Central memory CD8-positive, alpha-beta T cell (primary cell): ENCODE measurements around the gene SDHA.
A peak's percentile ranks its signal among the peaks of the same experiment; 100 is the strongest.
"Not testable (repeated sequence)": the region's sequence is repeated elsewhere in the genome, so short reads cannot be mapped to it uniquely, and the experiment has no call there.

ENCODE experiments used
- ATAC-seq: fragments of 150-1000 bp; cut with Tn5 transposase; replicated peaks from 2 replicates; pipeline ENCODE4 v1.10.0; 2022; ENCODE audit warnings: mild to moderate bottlenecking, moderate FRiP score, moderate number of reproducible peaks; ENCODE audit not compliant: poor library complexity, severe bottlenecking; ENCODE audit errors: extremely low read depth
- DNase-seq, 2 donors: peaks; one replicate each; pipeline ENCODE4 v3.0.0; 2021; ENCODE audit warnings: low spot score in 2 of 2
- H3K27ac Mint-ChIP-seq: one replicate; pipeline ENCODE4 v1.8.0; 2022; ENCODE audit warnings: low read depth, mild to moderate bottlenecking, moderate library complexity, mixed read lengths
- H3K27me3 Mint-ChIP-seq: one replicate; pipeline ENCODE4 v1.8.0; 2022; ENCODE audit warnings: mixed read lengths
- H3K36me3 Mint-ChIP-seq: one replicate; pipeline ENCODE4 v1.8.0; 2022; ENCODE audit warnings: mild to moderate bottlenecking, moderate library complexity, mixed read lengths; ENCODE audit not compliant: insufficient read depth
- H3K4me1 Mint-ChIP-seq: one replicate; pipeline ENCODE4 v1.8.0; 2022; ENCODE audit warnings: mixed read lengths
- H3K4me3 Mint-ChIP-seq: one replicate; pipeline ENCODE4 v1.8.0; 2022; ENCODE audit warnings: mild to moderate bottlenecking, moderate library complexity, mixed read lengths
- H3K9me3 Mint-ChIP-seq: one replicate; pipeline ENCODE4 v1.8.0; 2022; ENCODE audit warnings: mixed read lengths

The SDHA gene

DNA sequence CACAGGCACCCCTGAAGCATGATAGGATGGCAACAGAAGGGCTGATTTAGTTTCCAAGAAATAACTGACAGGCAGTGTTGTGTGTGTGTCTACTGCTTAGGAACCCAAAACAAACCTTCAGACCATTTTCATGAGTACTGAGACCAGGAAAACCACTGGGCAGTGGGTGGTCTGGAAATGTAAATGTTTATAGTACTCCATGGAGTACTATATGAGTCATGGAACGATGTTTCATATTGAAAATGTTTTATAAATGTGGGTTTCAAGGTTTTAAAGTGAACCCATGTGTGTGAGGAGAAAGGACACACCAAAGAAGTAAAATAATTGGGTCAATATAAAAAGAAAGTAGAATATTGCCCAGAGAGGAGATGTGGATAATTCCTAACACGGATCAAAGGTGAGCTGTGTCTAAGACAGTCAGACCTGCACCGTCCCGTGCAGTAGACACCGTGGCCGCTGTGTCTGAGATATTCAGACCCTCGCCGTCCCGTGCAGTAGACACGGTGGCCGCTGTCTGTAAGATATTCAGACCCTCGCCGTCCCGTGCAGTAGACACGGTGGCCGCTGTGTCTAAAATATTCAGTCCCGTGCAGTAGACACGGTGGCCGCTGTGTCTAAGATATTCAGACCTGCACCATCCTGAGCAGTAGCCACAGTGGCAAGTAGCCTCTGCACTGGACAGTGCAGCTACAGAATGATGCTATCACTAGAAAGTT lies 48.3 kb downstream of the SDHA start:
- H3K4me3 Mint-ChIP-seq, ATAC-seq, H3K27ac Mint-ChIP-seq, DNase-seq, H3K9me3 Mint-ChIP-seq, H3K27me3 Mint-ChIP-seq: not testable (repeated sequence)
- H3K4me1 Mint-ChIP-seq = peaks cover 12% of the 10 kb centered on the region
- peaks cover 20% of the 10 kb centered on the region for H3K36me3 Mint-ChIP-seq

DNA sequence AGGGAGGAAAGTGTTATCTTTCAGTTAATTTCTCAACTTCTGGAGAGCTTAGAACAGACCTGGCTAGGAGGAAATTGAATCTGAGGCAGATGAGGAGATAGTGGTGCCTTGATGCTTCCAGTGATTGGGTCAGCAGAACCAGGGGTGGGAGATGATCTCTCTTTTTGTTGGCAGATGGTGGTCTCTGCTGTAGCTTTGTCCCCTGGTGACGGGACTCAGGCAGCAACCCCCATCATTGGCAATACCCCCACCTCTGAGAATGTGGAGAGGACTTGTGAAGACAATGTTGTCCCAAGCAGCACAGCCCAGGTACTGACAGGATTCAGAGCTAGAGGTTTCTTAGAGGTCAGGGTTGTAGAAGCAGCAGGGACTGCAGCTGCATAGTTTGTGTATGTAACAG lies 49.6 kb downstream of the SDHA start:
- DNase-seq = no peak
- H3K9me3 Mint-ChIP-seq = no peaks in the 10 kb centered on the region
- H3K27me3 Mint-ChIP-seq = no peaks in the 10 kb centered on the region
- no peak overlapping the region for H3K27ac Mint-ChIP-seq
- no peak overlapping the region for H3K4me3 Mint-ChIP-seq
- no peak for ATAC-seq
- H3K36me3 Mint-ChIP-seq = peaks cover 24% of the 10 kb centered on the region
- peaks cover 14% of the 10 kb centered on the region for H3K4me1 Mint-ChIP-seq

DNA sequence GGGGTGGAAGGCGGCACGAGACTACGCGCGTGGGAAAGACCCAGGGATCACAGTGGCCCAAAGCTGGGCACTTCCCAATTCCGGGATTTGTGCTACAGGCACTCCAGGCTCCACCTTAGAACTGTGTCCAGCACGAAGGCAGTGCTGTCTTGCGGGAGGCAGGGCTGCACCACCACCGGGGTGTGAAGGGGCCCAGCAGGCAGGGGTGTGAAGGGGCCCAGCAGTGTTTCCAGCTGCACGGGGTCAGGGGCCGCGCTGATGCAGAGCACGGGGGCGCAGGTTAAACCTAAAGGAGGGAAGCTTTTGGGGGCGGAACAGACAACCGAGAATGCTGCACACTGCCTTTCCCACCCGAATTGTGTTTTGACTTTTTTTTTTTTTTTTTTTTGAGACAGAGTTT lies 52.2 kb downstream of the SDHA start:
- no peaks in the 10 kb centered on the region for H3K27me3 Mint-ChIP-seq
- no peak for DNase-seq
- peak overlapping the region; percentile 78 for H3K27ac Mint-ChIP-seq
- no peak for ATAC-seq
- peak overlapping the region; percentile 94 for H3K4me3 Mint-ChIP-seq
- H3K9me3 Mint-ChIP-seq = no peaks in the 10 kb centered on the region
- H3K36me3 Mint-ChIP-seq = peaks cover 29% of the 10 kb centered on the region
- peaks cover 27% of the 10 kb centered on the region for H3K4me1 Mint-ChIP-seq

DNA sequence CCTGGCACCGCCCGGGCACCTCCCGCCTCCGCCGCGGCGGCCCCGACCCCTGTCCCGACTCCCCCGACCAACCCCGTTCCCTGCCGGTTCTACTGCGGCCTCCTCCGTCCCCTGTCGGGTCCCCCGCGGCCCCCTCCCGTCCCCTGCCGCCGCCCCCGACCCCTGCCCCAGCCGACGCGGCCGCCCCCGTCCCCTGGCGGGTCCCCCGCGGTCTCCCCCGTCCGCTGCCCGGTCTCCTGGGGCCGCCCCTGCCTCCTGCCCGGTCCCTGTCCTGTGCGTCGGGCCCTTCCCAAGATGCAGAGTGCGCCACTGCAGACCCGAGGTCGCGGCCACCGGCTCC lies 53.7 kb downstream of the SDHA start:
- peak overlapping the region; percentile 92 for H3K27ac Mint-ChIP-seq
- H3K9me3 Mint-ChIP-seq, H3K27me3 Mint-ChIP-seq, DNase-seq: not testable (repeated sequence)
- H3K4me1 Mint-ChIP-seq = peaks cover 27% of the 10 kb centered on the region
- H3K4me3 Mint-ChIP-seq = peak overlapping the region; percentile 94
- peaks cover 33% of the 10 kb centered on the region for H3K36me3 Mint-ChIP-seq
- ATAC-seq = peak; percentile 1

DNA sequence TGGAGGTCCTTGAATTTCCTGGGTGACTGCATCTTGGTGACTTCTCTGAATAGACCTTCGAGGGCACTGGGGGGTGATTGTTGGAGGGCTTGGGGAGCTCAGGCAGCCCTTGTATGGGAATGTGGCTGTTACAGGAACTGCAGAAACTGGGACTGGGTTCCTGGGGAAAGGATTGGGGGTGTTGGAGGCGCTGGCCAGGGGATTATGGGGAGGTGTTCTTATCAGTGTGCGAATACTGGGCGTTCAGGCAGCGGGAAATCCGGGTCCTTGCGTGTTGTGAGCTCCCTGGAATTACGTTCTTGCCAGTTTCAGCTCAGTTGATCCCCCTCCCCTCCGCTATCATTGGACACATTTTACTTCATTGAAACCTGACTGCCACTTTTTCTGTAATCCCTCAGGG lies 55.0 kb downstream of the SDHA start:
- Mint-ChIP-seq H3K4me1 (peaks cover 27% of the 10 kb centered on the region), H3K27ac (peak overlapping the region; percentile 65), H3K4me3 (peak overlapping the region; percentile 94), H3K36me3 (peaks cover 33% of the 10 kb centered on the region)
- not testable (repeated sequence) for H3K27me3 Mint-ChIP-seq, ATAC-seq, DNase-seq, H3K9me3 Mint-ChIP-seq

DNA sequence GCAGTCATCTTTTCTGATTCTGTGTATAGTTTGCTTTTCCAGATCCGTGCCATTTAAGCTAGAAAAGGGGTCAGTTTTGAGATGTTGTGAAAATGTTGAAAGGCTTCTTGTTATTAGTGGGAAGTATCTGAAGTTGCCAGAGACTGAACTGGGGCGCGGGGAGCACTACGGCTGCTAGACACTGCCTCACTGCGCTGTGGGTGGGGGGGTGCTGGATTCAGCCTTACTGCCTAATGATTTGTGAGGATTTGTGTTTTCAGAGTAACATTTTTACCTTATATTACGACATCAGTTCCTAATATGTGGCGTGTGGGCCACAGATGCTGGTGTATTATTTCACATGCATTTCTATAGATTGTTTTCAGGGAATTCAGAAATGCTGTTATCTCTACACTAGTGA lies 55.4 kb downstream of the SDHA start:
- peaks cover 30% of the 10 kb centered on the region for H3K4me1 Mint-ChIP-seq
- H3K4me3 Mint-ChIP-seq = peak overlapping the region; percentile 94
- DNase-seq, ATAC-seq, H3K27me3 Mint-ChIP-seq, H3K9me3 Mint-ChIP-seq: not testable (repeated sequence)
- H3K36me3 Mint-ChIP-seq = peaks cover 34% of the 10 kb centered on the region
- peak overlapping the region; percentile 65 for H3K27ac Mint-ChIP-seq

DNA sequence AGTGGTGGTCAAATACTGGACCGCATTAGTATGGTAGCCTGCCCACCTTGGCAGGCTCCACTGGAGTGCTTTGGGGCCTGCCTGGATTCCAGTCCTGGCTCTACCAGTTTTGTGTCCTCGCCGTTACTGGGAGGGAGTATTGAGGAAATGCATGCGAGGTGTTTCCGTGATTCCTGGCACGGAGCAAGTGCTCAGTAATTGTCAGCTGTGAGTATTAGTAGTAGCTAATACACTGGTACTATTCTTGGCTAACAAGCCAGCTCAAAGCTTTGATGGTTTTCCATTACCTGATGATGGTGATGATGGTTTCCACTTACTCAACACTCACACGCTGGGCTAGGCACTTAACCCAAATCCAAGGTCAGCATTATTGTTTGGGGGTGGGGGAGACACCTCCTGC lies 56.2 kb downstream of the SDHA start:
- H3K4me3 Mint-ChIP-seq, H3K9me3 Mint-ChIP-seq, H3K27ac Mint-ChIP-seq, H3K27me3 Mint-ChIP-seq, ATAC-seq, DNase-seq: not testable (repeated sequence)
- H3K36me3 Mint-ChIP-seq = peaks cover 38% of the 10 kb centered on the region
- peaks cover 35% of the 10 kb centered on the region for H3K4me1 Mint-ChIP-seq

DNA sequence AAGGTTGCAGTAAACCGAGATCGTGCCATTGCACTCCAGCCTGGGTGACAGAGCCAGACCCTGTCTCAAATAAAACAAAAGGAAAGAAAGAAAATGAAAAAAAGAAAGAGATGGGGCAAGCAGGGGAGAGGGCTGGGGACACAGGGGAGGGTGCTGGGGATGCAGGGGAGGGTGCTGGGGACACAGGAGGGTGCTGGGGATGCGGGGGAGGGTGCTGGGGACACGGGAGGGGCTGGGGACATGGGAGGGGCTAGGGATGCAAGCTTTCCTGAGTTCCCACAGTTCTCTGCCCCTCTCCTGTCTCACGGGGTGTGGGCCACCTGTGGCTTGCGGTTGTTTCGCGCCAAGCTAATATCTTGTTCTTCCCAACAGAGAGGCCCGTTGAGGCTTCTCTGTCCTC lies 60.5 kb downstream of the SDHA start:
- peaks cover 26% of the 10 kb centered on the region for H3K36me3 Mint-ChIP-seq
- peaks cover 54% of the 10 kb centered on the region for H3K4me1 Mint-ChIP-seq
- H3K27ac Mint-ChIP-seq = no peak overlapping the region
- DNase-seq (no peak), ATAC-seq (no peak)
- no peaks in the 10 kb centered on the region for H3K27me3 Mint-ChIP-seq
- no peak overlapping the region for H3K4me3 Mint-ChIP-seq
- H3K9me3 Mint-ChIP-seq = no peaks in the 10 kb centered on the region

DNA sequence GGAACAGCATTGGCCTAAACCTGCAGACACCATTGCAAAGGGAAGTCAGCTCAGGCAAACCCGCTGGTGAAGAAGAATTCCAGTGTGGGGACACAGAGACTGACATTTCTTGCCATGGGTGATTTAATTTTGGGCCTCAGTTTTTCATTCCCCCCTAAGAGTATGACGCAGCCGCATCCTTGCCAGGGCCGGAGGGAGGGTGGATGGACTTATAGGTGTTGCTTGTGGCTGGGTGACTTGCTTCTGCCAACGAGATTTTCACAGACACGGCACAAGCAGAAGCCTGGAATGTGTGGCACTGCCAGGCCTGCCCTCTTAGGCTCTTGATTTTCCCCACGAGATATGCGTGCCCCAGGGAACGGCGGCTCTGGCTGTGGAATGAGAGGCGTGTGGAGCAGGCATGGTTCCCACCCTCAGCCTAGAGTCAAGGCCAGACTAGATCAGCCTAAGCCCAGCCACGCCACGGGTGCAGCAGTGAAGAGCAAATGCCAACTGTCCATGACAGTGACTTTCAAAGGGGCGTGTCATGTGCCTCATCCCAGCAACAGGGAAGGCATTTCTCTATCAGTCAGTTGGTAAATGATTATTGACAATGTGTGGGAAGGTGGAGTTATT lies 61.0 kb downstream of the SDHA start:
- Mint-ChIP-seq H3K4me1 (peaks cover 56% of the 10 kb centered on the region), H3K27ac (peak overlapping the region; percentile 20), H3K36me3 (peaks cover 23% of the 10 kb centered on the region)
- DNase-seq, ATAC-seq, H3K27me3 Mint-ChIP-seq, H3K9me3 Mint-ChIP-seq, H3K4me3 Mint-ChIP-seq: not testable (repeated sequence)

DNA sequence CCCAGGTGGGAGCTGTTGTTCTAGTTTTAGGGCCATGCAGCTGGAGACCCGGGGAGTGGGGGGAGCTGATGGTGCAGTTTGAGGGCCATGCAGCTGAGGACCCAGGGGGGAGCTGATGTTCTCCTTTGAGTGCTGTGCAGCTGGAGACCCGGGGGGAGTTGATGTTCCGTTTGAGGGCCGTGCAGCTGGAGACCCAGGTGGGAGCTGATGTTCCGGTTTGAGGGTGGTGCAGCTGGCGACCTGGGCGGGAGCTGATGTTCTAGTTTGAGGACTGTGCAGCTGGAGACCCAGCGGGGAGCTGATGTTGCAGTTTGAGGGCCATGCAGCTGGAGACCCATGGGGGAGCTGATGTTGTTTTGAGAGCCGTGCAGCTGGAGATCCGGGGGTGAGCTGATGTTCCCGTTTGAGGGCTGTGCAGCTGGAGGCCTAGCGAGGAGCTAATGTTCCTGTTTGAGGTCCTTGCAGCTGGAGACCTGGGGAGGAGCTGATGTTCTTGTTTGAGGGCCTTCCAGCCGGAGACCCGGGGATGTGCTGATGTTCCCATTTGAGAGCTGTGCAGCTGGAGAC lies 68.0 kb downstream of the SDHA start:
- Mint-ChIP-seq H3K4me1 (peaks cover 56% of the 10 kb centered on the region), H3K9me3 (no peaks in the 10 kb centered on the region), H3K27ac (peak overlapping the region; percentile 26), H3K4me3 (no peak overlapping the region), H3K36me3 (peaks cover 19% of the 10 kb centered on the region), H3K27me3 (no peaks in the 10 kb centered on the region)
- no peak for ATAC-seq
- no peak for DNase-seq

DNA sequence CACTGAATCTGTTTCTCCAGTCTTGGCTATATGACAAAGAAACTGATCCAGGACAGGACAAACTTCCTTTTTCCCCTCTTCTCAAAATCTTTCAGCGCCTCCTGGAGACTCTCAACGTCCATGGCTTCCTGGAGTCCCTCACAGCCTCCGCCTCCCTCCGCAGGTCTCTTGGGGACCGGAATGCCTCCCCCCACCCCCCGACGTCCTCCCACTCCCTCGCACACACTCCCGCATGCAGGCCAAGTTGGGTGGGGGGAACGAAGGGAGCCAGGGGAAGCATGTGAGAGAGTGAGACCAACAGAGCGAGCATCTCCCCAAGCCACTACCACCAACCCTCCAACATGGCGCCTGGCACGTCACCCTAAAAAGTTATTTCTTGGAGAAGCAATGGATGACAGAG lies 72.1 kb downstream of the SDHA start:
- not testable (repeated sequence) for H3K27ac Mint-ChIP-seq, H3K27me3 Mint-ChIP-seq, H3K9me3 Mint-ChIP-seq, ATAC-seq, DNase-seq, H3K4me3 Mint-ChIP-seq
- Mint-ChIP-seq H3K36me3 (peaks cover 17% of the 10 kb centered on the region), H3K4me1 (peaks cover 39% of the 10 kb centered on the region)

DNA sequence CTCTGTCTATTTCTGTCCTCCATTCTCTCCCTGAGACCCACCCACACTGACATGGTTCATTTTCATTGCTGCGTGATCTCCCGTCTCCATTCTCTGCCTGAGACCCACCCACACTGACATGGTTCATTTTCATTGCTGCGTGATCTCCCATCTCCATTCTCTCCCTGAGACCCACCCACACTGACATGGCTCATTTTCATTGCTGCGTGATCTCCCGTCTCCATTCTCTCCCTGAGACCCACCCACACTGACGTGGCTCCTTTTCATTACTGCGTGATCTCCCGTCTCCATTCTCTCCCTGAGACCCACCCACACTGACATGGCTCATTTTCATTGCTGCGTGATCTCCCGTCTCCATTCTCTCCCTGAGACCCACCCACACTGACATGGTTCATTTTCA lies 73.2 kb downstream of the SDHA start:
- ATAC-seq = not testable (repeated sequence)
- peaks cover 11% of the 10 kb centered on the region for H3K36me3 Mint-ChIP-seq

DNA sequence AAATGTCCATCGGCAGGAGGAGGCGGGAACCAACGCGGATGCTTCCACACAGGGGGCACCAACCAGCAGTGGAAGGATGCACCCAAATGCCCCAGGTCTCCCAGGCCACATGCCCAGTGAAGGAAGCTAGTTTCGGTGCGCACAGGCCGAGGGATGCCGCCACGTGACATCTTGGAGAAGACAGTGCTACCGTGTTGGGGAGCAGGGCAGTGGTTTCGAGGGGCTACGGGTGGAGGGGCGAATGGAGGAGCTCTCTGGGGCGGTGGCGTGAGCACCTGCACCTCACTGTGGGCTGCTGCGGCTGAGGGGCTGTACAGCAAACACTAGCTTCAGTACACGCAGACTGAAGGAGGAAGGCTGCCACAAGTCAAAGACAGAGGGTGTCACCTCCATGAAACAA lies 76.7 kb downstream of the SDHA start:
- not testable (repeated sequence) for H3K4me3 Mint-ChIP-seq, ATAC-seq, H3K36me3 Mint-ChIP-seq, H3K27me3 Mint-ChIP-seq, H3K27ac Mint-ChIP-seq, H3K9me3 Mint-ChIP-seq, DNase-seq
- peaks cover 41% of the 10 kb centered on the region for H3K4me1 Mint-ChIP-seq

More for the DNA sequence above, 73.2 kb downstream of the SDHA start:
- not testable (repeated sequence) for H3K9me3 Mint-ChIP-seq, H3K4me3 Mint-ChIP-seq, H3K27ac Mint-ChIP-seq, DNase-seq, H3K27me3 Mint-ChIP-seq
- H3K4me1 Mint-ChIP-seq = peaks cover 31% of the 10 kb centered on the region
